ENCODE measurements around the gene CAPN11. TPM values are rescaled to one million over a fixed set of nuclear protein-coding genes. Genes with fewer than 3 reads are reported as not detected.

The CAPN11 gene
- total and polyA plus RNA-seq, 3 donors from 2014 or later = 20.5 to 115 (median 23.5) TPM

- Histone ChIP-seq H3K4me3 (no peak overlapping the region), H3K4me1 (no peaks in the 10 kb centered on the region), H3K27me3 (no peaks in the 10 kb centered on the region), H3K27ac (no peak overlapping the region), H3K9me3 (no peaks in the 10 kb centered on the region), H3K36me3 (ENCODE audit: low read depth, missing control alignments) (no peaks in the 10 kb centered on the region)
- intact Hi-C loops (cut with DNase I; ENCODE audit: low total_unique reads) = no loop called here
- no peak for TF ChIP-seq POLR2A (IDR thresholded peaks at IDR 0.05)
- no peak for TF ChIP-seq CTCF (IDR thresholded peaks at IDR 0.05)
- WGBS, 2 donors = 85 to 86% methylated on average over 7 to 10 of the region's 10 CpGs
- no peak for DNase-seq
Measured at GRCh38 chr6:44146685-44147084, 11.9 kb upstream of the CAPN11 start.

- no peak for TF ChIP-seq CTCF (IDR thresholded peaks at IDR 0.05)
- H3K36me3 ChIP-seq (ENCODE audit: low read depth, missing control alignments) = no peaks in the 10 kb centered on the region
Measured at GRCh38 chr6:44147256-44147655, 11.4 kb upstream of the CAPN11 start.

GRCh38 chr6:44148306-44148705 lies 10.3 kb upstream of the CAPN11 start:
- Histone ChIP-seq H3K36me3 (ENCODE audit: low read depth, missing control alignments) (no peaks in the 10 kb centered on the region), H3K27me3 (no peaks in the 10 kb centered on the region), H3K4me1 (no peaks in the 10 kb centered on the region), H3K27ac (no peak overlapping the region), H3K9me3 (no peaks in the 10 kb centered on the region), H3K4me3 (no peak overlapping the region)
- 87 to 88% methylated on average over 7 to 9 of the region's 9 CpGs for WGBS, 2 donors
- intact Hi-C loops (cut with DNase I; ENCODE audit: low total_unique reads) = no loop called here
- DNase-seq = no peak
- TF ChIP-seq CTCF (IDR thresholded peaks at IDR 0.05) (no peak), POLR2A (IDR thresholded peaks at IDR 0.05) (no peak)

More at GRCh38 chr6:44147256-44147655, 11.4 kb upstream of the CAPN11 start:
- Histone ChIP-seq H3K4me1 (no peaks in the 10 kb centered on the region), H3K4me3 (no peak overlapping the region), H3K9me3 (no peaks in the 10 kb centered on the region), H3K27ac (no peak overlapping the region), H3K27me3 (no peaks in the 10 kb centered on the region)
- whole genome bisulfite sequencing, 2 donors = 87 to 89% methylated on average over 6 to 7 of the region's 7 CpGs
- no peak for DNase-seq
- intact Hi-C loops (cut with DNase I; ENCODE audit: low total_unique reads) = no loop called here

- Histone ChIP-seq H3K4me3 (no peak overlapping the region), H3K36me3 (ENCODE audit: low read depth, missing control alignments) (no peaks in the 10 kb centered on the region), H3K9me3 (no peaks in the 10 kb centered on the region), H3K27ac (no peak overlapping the region), H3K4me1 (no peaks in the 10 kb centered on the region), H3K27me3 (no peaks in the 10 kb centered on the region)
- no peak for TF ChIP-seq CTCF (IDR thresholded peaks at IDR 0.05)
- no peak for TF ChIP-seq POLR2A (IDR thresholded peaks at IDR 0.05)
- WGBS, 2 donors = 77 to 83% methylated on average over 7 of the region's 7 CpGs
- DNase-seq = no peak
- intact Hi-C loops (cut with DNase I; ENCODE audit: low total_unique reads) = loop anchor here (5.0 kb wide), 1 partner anchor 57 kb away; no protein-coding TSS in a partner anchor
Measured at GRCh38 chr6:44149369-44150012, 9.1 kb upstream of the CAPN11 start.
